IMR-90 (cell line): Measurements from ENCODE around the gene GUCY1B1. TPM values are rescaled to one million over a fixed set of nuclear protein-coding genes. Genes with fewer than 3 reads are reported as not detected.

Experiments used
- ATAC-seq: fragments of 200-7000 bp; cut with Tn5 transposase; 2 replicates; pipeline ENCODE4 v1.9.1; 2020; ENCODE audit warnings: low read depth, mild to moderate bottlenecking, moderate library complexity
- BruUV-seq: library from RNA; stranded (reverse); fragments of 400-500 nt; replicated peaks from 2 replicates; lab custom pipeline; 2021; lab: Mats Ljungman, UMichigan
- CTCF ChIA-PET: fragments of 300-600 bp; formaldehyde crosslinking; extraction: SDS; loops from one replicate; lab custom pipeline; 2021; ENCODE audit warnings: antibody characterized with exemption; lab: Yijun Ruan, JAX
- POLR2A ChIA-PET: fragments of 300-600 bp; sonication (Branson Sonifier 250); formaldehyde crosslinking; loops from one replicate; lab custom pipeline; 2022; ENCODE audit warnings: antibody characterized with exemption; ENCODE audit not compliant: unreplicated experiment; lab: Charles Lee
- DNase-seq: peaks from one replicate; pipeline ENCODE4 v3.0.0; 2013
- H2AFZ ChIP-seq: replicated peaks from 2 replicates; pipeline ENCODE3; 2013; ENCODE audit warnings: low read length, mild to moderate bottlenecking; ENCODE audit not compliant: poor library complexity
- H2AK5ac ChIP-seq: 2 replicates; pipeline ENCODE4 v1.6.1; 2013; ENCODE audit warnings: low read depth, low read length, inconsistent platforms
- H2AK9ac ChIP-seq: replicated peaks from 2 replicates; pipeline ENCODE3; 2013; ENCODE audit warnings: mild to moderate bottlenecking, low read depth, low read length, moderate library complexity; ENCODE audit not compliant: poor library complexity
- H2BK120ac ChIP-seq: 2 replicates; pipeline ENCODE4 v1.6.1; 2013; ENCODE audit warnings: low read depth, low read length, inconsistent platforms
- H2BK15ac ChIP-seq: 3 replicates; pipeline ENCODE4 v1.6.1; 2013; ENCODE audit warnings: low read depth, low read length, inconsistent platforms
- H2BK20ac ChIP-seq: 2 replicates; pipeline ENCODE4 v1.6.1; 2013; ENCODE audit warnings: low read depth, mild to moderate bottlenecking, inconsistent platforms, low read length, moderate library complexity
- H2BK5ac ChIP-seq: 2 replicates; pipeline ENCODE4 v1.6.1; 2013; ENCODE audit warnings: mild to moderate bottlenecking, low read depth, low read length, inconsistent platforms; ENCODE audit not compliant: poor library complexity, severe bottlenecking
- H3K14ac ChIP-seq: replicated peaks from 2 replicates; pipeline ENCODE4 v1.6.1; 2013; ENCODE audit warnings: low read depth, low read length, inconsistent platforms
- H3K18ac ChIP-seq: 2 replicates; pipeline ENCODE4 v1.6.1; 2013; ENCODE audit warnings: low read depth, low read length, control low read depth
- H3K23ac ChIP-seq: 2 replicates; pipeline ENCODE4 v1.6.1; 2013; ENCODE audit warnings: low read depth, low read length, inconsistent platforms
- H3K27ac ChIP-seq: 2 replicates; pipeline ENCODE4 v1.5.1; 2013; ENCODE audit warnings: mild to moderate bottlenecking, control low read depth, low read length; ENCODE audit not compliant: insufficient read depth
- H3K27me3 ChIP-seq: 2 replicates; pipeline ENCODE4 v1.6.1; 2013; ENCODE audit warnings: low read length; ENCODE audit not compliant: control insufficient read depth, insufficient read depth
- H3K36me3 ChIP-seq: 2 replicates; pipeline ENCODE4 v1.6.1; 2013; ENCODE audit warnings: low read length, mixed read lengths; ENCODE audit not compliant: control insufficient read depth, insufficient read depth
- H3K4ac ChIP-seq: 2 replicates; pipeline ENCODE4 v1.6.1; 2013; ENCODE audit warnings: low read depth, low read length, inconsistent platforms
- H3K4me1 ChIP-seq: 2 replicates; pipeline ENCODE4 v1.6.1; 2013; ENCODE audit warnings: low read length, mixed read lengths; ENCODE audit not compliant: control insufficient read depth, insufficient read depth
- H3K4me2 ChIP-seq: 2 replicates; pipeline ENCODE4 v1.6.1; 2013; ENCODE audit warnings: low read depth, mild to moderate bottlenecking, control low read depth, low read length, moderate library complexity
- H3K4me3 ChIP-seq: 2 replicates; pipeline ENCODE4 v1.5.1; 2013; ENCODE audit warnings: low read depth, mild to moderate bottlenecking, control low read depth, low read length, moderate library complexity; ENCODE audit not compliant: insufficient read depth
- H3K56ac ChIP-seq: 2 replicates; pipeline ENCODE4 v1.6.1; 2013; ENCODE audit warnings: low read length, inconsistent platforms; ENCODE audit not compliant: insufficient read depth; ENCODE audit errors: extremely low read depth
- H3K79me1 ChIP-seq, 2 experiments: 2 replicates each; pipeline ENCODE4 v1.6.1; 2013; ENCODE audit warnings: low read length in 2 of 2, inconsistent platforms in 1 of 2, low read depth in 1 of 2
- H3K9ac ChIP-seq: 2 replicates; pipeline ENCODE4 v1.6.1; 2013; ENCODE audit warnings: low read depth, low read length, control low read depth
- H3K9me1 ChIP-seq: 2 replicates; pipeline ENCODE4 v1.6.1; 2013; ENCODE audit warnings: low read length, inconsistent platforms; ENCODE audit not compliant: insufficient read depth
- H3K9me3 ChIP-seq: 2 replicates; pipeline ENCODE4 v1.6.1; 2013; ENCODE audit warnings: low read length; ENCODE audit not compliant: control insufficient read depth, insufficient read depth
- H4K20me1 ChIP-seq: 2 replicates; pipeline ENCODE4 v1.6.1; 2013; ENCODE audit warnings: low read length, inconsistent platforms; ENCODE audit not compliant: insufficient read depth
- H4K5ac ChIP-seq: 2 replicates; pipeline ENCODE4 v1.6.1; 2013; ENCODE audit warnings: mild to moderate bottlenecking, low read depth, low read length, control low read depth
- H4K8ac ChIP-seq, 2 experiments: 2 replicates each; pipeline ENCODE4 v1.6.1; 2013; ENCODE audit warnings: low read depth in 2 of 2, low read length in 2 of 2, control low read depth in 1 of 2, inconsistent platforms in 1 of 2
- H4K91ac ChIP-seq: 2 replicates; pipeline ENCODE4 v1.6.1; 2013; ENCODE audit warnings: low read depth, low read length, inconsistent platforms; ENCODE audit not compliant: insufficient read depth
- BHLHE40 ChIP-seq: fragments of 150-350 bp; IDR thresholded peaks from 2 replicates; pipeline ENCODE4 v1.6.1; 2016; ENCODE audit warnings: mild to moderate bottlenecking, low read depth, low read length
- CHD1 ChIP-seq: IDR thresholded peaks from 2 replicates; pipeline ENCODE4 v1.6.1; 2012; ENCODE audit warnings: low read depth, low read length, improper control_type of control experiment
- CTCF ChIP-seq: conservative IDR thresholded peaks from 2 replicates; pipeline ENCODE4 v1.5.1; 2012; ENCODE audit warnings: mild to moderate bottlenecking, low read depth, low read length, improper control_type of control experiment
- FOS ChIP-seq: fragments of 150-350 bp; IDR thresholded peaks from 2 replicates; pipeline ENCODE4 v1.6.1; 2016; ENCODE audit warnings: low read depth, low read length
- MAFK ChIP-seq: IDR thresholded peaks from 2 replicates; pipeline ENCODE4 v1.6.1; 2012; ENCODE audit warnings: low read depth, low read length, improper control_type of control experiment
- MXI1 ChIP-seq: IDR thresholded peaks from 2 replicates; pipeline ENCODE4 v1.6.1; 2012; ENCODE audit warnings: low read depth, mild to moderate bottlenecking, low read length, moderate library complexity, borderline replicate concordance
- RAD21 ChIP-seq: IDR thresholded peaks from 2 replicates; pipeline ENCODE4 v1.6.1; 2012; ENCODE audit warnings: low read length, improper control_type of control experiment
- SMC3 ChIP-seq: fragments of 150-350 bp; IDR thresholded peaks from 2 replicates; pipeline ENCODE4 v1.6.1; 2016; ENCODE audit warnings: low read depth, mild to moderate bottlenecking, antibody characterized with exemption, low read length, moderate library complexity
- WGBS, 2 experiments: methylation state at CpG; one replicate each; pipeline versions ENCODE4 v1.1.5 to v1.1.7; 2013; ENCODE audit warnings: missing lambda C conversion rate in 2 of 2; ENCODE audit not compliant: insufficient read length in 1 of 2; ENCODE audit errors: extremely low coverage in 2 of 2; 5-methylcytosine and 5-hydroxymethylcytosine counted together
- dilution Hi-C: fragments of 300-500 bp; cut with HindIII; formaldehyde crosslinking; loops from one replicate; pipeline ENCODE4 v1.14.3; 2018; ENCODE audit warnings: low sequenced_read_pairs; ENCODE audit not compliant: unreplicated experiment
- in situ Hi-C: fragments of 300-500 bp; cut with MboI; formaldehyde crosslinking; loops from 3 replicates; pipeline ENCODE4 v1.14.3; 2019; ENCODE audit warnings: low sequenced_read_pairs, inconsistent platforms, mixed read lengths
- intact Hi-C: fragments of 100-400 bp; cut with micrococcal nuclease; formaldehyde crosslinking; loops from 2 replicates; pipeline ENCODE4 v1.10.0; 2022
- polyA plus RNA-seq, 3 experiments: library from polyadenylated mRNA; depleted of rRNA; stranded (reverse); fragments of >200 nt; gene quantifications; 2 replicates each; pipeline ENCODE4 v1.2.3, GENCODE V29; 2012; ENCODE audit warnings: low replicate concordance in 1 of 3
- total RNA-seq: library from RNA; depleted of rRNA; stranded (reverse); fragments of >200 nt; gene quantifications from 2 replicates; pipeline ENCODE4 v1.2.3, GENCODE V29; 2012
- TF ChIP-seq, protein P1 (sequence below): fragments of 150-350 bp; IDR thresholded peaks from 2 replicates; pipeline ENCODE4 v1.6.1; 2016; ENCODE audit warnings: low read depth, mild to moderate bottlenecking, low read length, moderate library complexity, borderline replicate concordance

The GUCY1B1 gene
- total and polyA plus RNA-seq, 2 of the 4 experiments (the other 2 are of a cell fraction): 2.9 to 3.8 TPM

DNA sequence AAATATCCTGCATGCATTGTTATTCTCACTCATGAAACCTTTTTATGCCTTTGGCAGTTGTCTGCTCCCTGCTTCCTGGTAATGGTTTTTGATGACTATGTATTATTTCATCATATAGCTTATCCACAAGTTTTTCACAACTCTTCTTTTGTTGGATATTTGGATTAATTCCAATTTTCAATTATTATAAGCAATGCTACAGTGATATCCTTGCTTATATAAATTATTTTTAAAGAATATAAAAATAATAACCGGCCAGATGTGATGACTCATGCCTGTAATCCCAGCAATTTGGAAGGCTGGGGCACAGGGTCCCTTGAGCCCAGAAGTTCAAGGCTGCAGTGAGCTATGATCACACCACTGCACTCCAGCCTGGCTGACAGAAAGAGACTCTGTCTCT lies 60.2 kb downstream of the GUCY1B1 start:
- H2AK9ac ChIP-seq: no peak overlapping the region
- H3K9me1 ChIP-seq: peaks cover 2% of the 10 kb centered on the region; the same call in 1 of the 2 replicates
- H3K14ac ChIP-seq: no peak overlapping the region
- TF ChIP-seq, protein P1, sequence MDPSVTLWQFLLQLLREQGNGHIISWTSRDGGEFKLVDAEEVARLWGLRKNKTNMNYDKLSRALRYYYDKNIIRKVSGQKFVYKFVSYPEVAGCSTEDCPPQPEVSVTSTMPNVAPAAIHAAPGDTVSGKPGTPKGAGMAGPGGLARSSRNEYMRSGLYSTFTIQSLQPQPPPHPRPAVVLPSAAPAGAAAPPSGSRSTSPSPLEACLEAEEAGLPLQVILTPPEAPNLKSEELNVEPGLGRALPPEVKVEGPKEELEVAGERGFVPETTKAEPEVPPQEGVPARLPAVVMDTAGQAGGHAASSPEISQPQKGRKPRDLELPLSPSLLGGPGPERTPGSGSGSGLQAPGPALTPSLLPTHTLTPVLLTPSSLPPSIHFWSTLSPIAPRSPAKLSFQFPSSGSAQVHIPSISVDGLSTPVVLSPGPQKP: no peak
- TF ChIP-seq CHD1 (no peak), FOS (no peak), SMC3 (no peak), CTCF (no peak), MXI1 (no peak), MAFK (peak; percentile 74), RAD21 (no peak), BHLHE40 (no peak)
- no peak overlapping the region for H4K8ac ChIP-seq
- no peak overlapping the region for H2AFZ ChIP-seq
- H3K4ac ChIP-seq: no peak overlapping the region
- CTCF ChIA-PET: interaction anchor here (1.8 kb wide), 1 partner anchor 134 kb away, joined by 14 read pairs; no protein-coding TSS in a partner anchor
- H2BK20ac ChIP-seq: no peak overlapping the region
- no peak overlapping the region for H3K4me2 ChIP-seq
- H3K9ac ChIP-seq: no peak overlapping the region
- no TSS peak for BruUV-seq
- H3K79me1 ChIP-seq: no peaks in the 10 kb centered on the region
- WGBS, 2 experiments: no CpG with 5 or more reads among the region's 1 CpG
- in situ Hi-C loops (no loop called here), intact Hi-C loops (loop anchor here (5.0 kb wide), 1 partner anchor 583 kb away; no protein-coding TSS in a partner anchor), dilution Hi-C loops (no loop called here)
- H2BK15ac ChIP-seq: no peak overlapping the region
- H3K9me3 ChIP-seq: no peaks in the 10 kb centered on the region
- no peaks in the 10 kb centered on the region for H3K27me3 ChIP-seq
- no peak overlapping the region for H4K91ac ChIP-seq
- POLR2A ChIA-PET: no interaction called here
- H3K27ac ChIP-seq: no peak overlapping the region
- H3K56ac ChIP-seq: no peak overlapping the region
- H3K4me1 ChIP-seq: no peaks in the 10 kb centered on the region
- H2AK5ac ChIP-seq: no peak overlapping the region
- H3K36me3 ChIP-seq: no peaks in the 10 kb centered on the region
- no peak overlapping the region for H3K23ac ChIP-seq
- no peak overlapping the region for H2BK120ac ChIP-seq
- DNase-seq: no peak
- H4K20me1 ChIP-seq: no peaks in the 10 kb centered on the region
- H4K5ac ChIP-seq: no peak overlapping the region
- no peak overlapping the region for H3K18ac ChIP-seq
- no peak overlapping the region for H2BK5ac ChIP-seq
- ATAC-seq: no peak
- no peak overlapping the region for H3K4me3 ChIP-seq
